Activated naive CD8-positive, alpha-beta T cell treated with anti-CD3 and anti-CD28 coated beads, Interleukin-2, amount 50 U/mL, for 24 hours (primary cell): ENCODE data around the gene HSPBP1.
A peak's percentile ranks its signal among the peaks of the same experiment; 100 is the strongest.

Experiments used
- ATAC-seq: fragments of 150-1000 bp; cut with Tn5 transposase; one replicate; pipeline ENCODE4 v1.10.0; 2021
- DNase-seq: peaks from one replicate; pipeline ENCODE4 v3.0.0; 2021
- H3K27ac Mint-ChIP-seq: one replicate; pipeline ENCODE4 v1.8.0; 2021; ENCODE audit warnings: mild to moderate bottlenecking, mixed read lengths
- H3K27me3 Mint-ChIP-seq: one replicate; pipeline ENCODE4 v1.8.0; 2021; ENCODE audit warnings: mixed read lengths
- H3K36me3 Mint-ChIP-seq: one replicate; pipeline ENCODE4 v1.8.0; 2021; ENCODE audit warnings: low read depth, mixed read lengths
- H3K4me1 Mint-ChIP-seq: one replicate; pipeline ENCODE4 v1.8.0; 2021; ENCODE audit warnings: mixed read lengths
- H3K4me3 Mint-ChIP-seq: one replicate; pipeline ENCODE4 v1.8.0; 2021; ENCODE audit warnings: mild to moderate bottlenecking, moderate library complexity, mixed read lengths
- H3K9me3 Mint-ChIP-seq: one replicate; pipeline ENCODE4 v1.8.0; 2021; ENCODE audit warnings: mixed read lengths

HSPBP1 gene

DNA sequence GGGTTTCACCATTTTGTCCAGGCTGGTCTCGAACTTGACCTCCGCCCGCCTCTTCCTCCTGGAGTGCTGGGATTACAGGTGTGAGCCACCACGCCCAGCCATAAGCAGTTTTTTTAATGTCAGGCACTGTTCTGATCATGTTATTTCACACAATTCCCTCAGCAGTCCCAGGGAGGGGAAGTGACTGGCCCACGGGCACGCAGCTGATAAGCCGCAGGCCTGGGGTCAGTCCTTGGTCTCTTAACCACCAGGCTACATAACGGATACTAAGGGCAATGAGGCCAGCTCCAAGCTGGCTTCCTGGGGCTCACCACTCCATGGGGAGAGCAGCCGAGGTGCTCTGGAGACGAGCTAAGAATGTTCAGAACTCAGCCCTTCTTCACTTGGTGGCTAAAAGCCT, 17.4 kb upstream of the HSPBP1 start:
- no peaks in the 10 kb centered on the region for H3K27me3 Mint-ChIP-seq
- H3K4me3 Mint-ChIP-seq, result no peak overlapping the region
- ATAC-seq (no peak), DNase-seq (no peak)
- H3K27ac Mint-ChIP-seq, result no peak overlapping the region
- H3K36me3 Mint-ChIP-seq, result no peaks in the 10 kb centered on the region
- no peaks in the 10 kb centered on the region for H3K9me3 Mint-ChIP-seq
- H3K4me1 Mint-ChIP-seq, result peaks cover 10% of the 10 kb centered on the region

DNA sequence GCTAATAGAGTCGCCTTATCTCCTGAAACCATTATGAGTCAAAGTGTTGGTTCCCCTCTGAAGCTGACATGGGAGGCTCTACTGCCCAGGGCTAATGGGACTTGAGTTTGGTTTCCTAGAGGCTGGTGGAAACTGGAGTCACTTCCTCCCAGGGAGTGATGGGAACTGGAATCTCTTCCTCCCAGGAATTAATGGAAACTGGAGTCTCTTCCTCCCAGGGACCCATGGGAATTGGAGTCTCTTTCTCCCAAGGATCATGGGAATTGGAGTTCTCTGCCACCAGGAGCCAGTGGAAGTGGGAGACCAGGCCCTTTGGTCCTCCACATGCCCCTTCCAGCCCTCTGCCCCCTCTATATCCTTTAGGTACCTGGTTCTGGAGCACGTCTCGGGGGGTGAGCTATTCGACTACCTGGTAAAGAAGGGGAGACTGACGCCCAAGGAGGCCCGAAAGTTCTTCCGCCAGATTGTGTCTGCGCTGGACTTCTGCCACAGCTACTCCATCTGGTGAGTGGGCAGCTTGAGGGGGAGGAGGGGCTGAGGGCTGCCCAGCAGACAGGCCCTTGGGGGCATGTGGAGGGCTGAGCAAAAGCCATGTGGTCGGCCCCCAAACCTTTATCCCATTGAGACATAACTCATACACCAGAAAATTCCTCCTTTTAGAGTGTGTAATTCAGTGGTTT, 9.3 kb upstream of the HSPBP1 start:
- no peak for ATAC-seq
- Mint-ChIP-seq H3K4me1 (peaks cover 6% of the 10 kb centered on the region), H3K9me3 (no peaks in the 10 kb centered on the region), H3K27me3 (no peaks in the 10 kb centered on the region), H3K36me3 (no peaks in the 10 kb centered on the region), H3K4me3 (no peak overlapping the region), H3K27ac (no peak overlapping the region)
- no peak for DNase-seq

DNA sequence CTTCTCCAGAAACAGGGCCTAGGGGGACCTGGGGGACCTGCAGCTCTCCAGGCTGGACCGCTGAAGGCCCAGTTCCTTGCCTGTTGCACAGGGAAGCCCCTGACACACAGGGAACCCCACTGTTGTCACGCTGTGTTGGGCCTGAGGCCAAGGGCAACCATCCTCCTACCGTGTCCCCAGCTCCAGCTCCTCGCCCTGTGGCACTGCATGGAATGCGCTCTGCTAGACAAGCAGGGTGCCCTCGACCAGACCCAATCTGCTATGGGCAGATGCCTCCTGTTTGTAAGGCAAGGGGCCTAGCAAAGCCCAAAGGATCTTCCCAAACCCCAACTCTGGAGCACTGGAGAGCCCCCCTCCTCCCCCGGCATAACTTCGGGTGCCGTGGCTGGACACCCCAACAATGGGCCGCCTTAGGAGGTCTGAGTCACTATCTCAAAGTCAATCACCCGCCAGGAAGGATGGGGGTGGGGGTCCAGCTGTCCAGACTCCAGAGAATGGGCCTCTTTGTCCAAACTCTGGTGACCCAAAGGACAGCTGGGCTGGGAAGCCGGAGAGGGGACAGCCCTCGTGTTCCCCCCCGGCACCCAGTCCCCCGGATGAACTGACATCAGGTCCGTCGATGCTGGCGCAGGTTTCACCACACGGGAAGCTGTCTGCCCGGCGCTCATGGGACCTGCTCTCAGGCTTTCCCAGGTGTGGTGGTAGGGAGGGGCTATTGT, 7.6 kb upstream of the HSPBP1 start:
- Mint-ChIP-seq H3K36me3 (no peaks in the 10 kb centered on the region), H3K27ac (no peak overlapping the region), H3K4me3 (no peak overlapping the region), H3K9me3 (no peaks in the 10 kb centered on the region), H3K4me1 (peaks cover 15% of the 10 kb centered on the region), H3K27me3 (peaks cover 4% of the 10 kb centered on the region)
- DNase-seq (no peak), ATAC-seq (no peak)

DNA sequence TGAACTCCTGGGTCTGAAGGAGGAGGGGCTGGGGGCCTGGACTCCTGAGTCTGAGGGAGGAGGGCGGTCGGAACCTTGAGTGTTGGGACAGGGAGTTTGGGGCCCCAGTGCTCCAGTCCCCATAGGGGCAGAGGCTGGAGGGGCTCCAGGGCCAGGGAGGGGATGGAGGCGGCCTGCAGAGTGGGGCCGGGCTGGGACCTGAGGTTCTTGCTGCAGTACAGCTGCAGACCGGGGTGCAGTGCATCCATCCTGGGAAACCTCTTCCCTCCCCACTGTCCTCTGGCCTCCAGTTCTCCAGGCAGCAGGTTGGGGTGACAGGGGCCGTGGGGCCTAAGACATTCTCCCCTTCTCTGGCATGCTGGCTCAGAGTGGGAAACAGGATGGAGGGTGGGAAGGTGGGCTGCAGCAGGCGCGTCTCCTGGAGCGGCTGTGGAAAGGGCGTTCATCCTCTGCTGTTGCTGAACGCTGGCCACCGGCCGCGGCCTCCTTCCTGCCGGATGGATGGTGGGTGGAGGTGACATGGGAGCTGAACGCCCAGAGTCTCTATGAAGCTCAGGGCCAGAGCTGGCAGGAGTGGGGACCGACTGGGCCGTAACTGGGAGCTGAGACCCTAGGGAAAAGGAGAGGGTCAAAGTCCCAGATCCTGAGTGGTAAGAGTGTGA, 5.5 kb upstream of the HSPBP1 start:
- Mint-ChIP-seq H3K9me3 (no peaks in the 10 kb centered on the region), H3K27ac (no peak overlapping the region), H3K4me3 (no peak overlapping the region), H3K4me1 (peaks cover 17% of the 10 kb centered on the region), H3K36me3 (no peaks in the 10 kb centered on the region), H3K27me3 (peaks cover 4% of the 10 kb centered on the region)
- ATAC-seq, result no peak
- DNase-seq, result no peak

DNA sequence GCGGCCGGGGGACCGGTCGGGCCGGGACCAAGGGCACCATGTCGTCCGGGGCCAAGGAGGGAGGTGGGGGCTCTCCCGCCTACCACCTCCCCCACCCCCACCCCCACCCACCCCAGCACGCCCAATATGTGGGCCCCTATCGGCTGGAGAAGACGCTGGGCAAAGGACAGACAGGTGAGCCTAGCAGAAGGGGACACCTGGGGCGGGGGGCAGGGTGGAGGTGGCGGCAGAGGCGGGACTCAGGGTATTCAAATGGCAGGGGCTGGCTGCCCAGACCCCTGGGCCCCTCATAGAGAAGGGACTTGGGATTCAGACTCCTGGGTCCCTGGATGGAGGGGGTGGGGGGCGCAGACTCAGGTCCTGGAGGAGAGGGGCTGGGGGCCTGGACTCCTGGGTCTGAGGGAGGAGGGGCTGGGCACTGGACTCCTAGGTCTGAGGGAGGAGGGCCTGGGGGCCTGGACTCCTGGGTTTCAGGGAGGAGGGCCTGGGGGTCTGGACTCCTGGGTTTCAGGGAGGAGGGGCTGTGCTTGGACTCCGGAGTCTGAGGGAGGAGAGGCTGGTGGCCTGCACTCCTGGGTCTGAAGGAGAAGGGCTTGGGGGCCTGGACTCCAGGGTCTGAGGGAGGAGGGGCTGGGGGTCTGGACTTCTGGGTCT, 4.6 kb upstream of the HSPBP1 start:
- no peak for ATAC-seq
- H3K36me3 Mint-ChIP-seq, result peaks cover 1% of the 10 kb centered on the region
- H3K9me3 Mint-ChIP-seq, result no peaks in the 10 kb centered on the region
- no peak for DNase-seq
- H3K27ac Mint-ChIP-seq, result no peak overlapping the region
- H3K4me1 Mint-ChIP-seq, result peaks cover 25% of the 10 kb centered on the region
- H3K4me3 Mint-ChIP-seq, result no peak overlapping the region
- peaks cover 4% of the 10 kb centered on the region for H3K27me3 Mint-ChIP-seq

DNA sequence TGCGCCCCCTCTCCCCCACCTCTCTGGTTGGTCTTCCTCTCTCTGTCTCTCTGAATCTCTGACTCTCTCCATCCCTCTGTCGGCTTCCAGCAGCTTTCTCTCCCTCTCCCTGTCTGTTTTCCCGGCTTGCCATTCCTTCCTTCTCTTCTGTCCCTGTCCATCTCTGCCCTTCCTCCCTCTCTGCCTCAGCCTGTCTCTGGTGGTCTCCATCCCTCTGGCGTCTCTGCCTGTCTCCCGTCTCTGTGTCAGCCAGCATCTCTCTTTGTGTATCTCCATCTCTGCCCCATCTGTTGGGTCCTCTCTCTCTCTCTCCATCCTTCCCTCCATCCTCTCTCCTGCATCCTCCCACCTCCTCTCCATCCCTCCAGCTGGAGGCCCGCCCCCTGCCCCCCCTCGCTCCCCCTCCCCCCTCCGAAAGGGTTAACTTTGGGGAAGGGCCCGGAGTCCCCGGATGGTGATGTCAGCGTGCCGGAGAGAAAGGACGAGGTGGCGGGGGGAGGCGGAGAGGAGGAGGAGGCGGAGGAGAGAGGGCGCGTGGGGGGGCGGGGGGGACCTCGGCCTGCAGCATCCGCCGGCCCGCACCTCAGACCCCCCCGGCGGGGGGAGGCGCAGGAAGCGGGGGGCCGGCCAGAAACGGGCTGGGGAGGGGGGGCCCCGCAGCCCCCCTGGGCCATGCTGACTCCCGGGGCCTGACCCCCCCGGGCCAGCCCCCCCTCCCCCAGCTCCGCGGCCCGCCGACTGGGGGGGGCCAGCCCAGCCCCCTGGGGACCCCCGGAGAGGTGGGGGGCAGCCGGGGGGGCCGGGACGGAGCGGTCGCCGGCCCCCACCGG, 3.9 kb upstream of the HSPBP1 start, which contains the start of gene BRSK1:
TSS of gene BRSK1 (plus strand) at position 450 of the 830 bp plus-strand sequence. CDS start 446 bp downstream, outside the sequence.
- ATAC-seq, result no peak
- no peaks in the 10 kb centered on the region for H3K9me3 Mint-ChIP-seq
- DNase-seq, result peak; percentile 52
- peaks cover 1% of the 10 kb centered on the region for H3K36me3 Mint-ChIP-seq
- H3K4me1 Mint-ChIP-seq, result peaks cover 28% of the 10 kb centered on the region
- peak within 1 kb of the TSS; percentile 5 for H3K27ac Mint-ChIP-seq
- peak within 1 kb of the TSS; percentile 48 for H3K4me3 Mint-ChIP-seq
- peaks cover 4% of the 10 kb centered on the region for H3K27me3 Mint-ChIP-seq

DNA sequence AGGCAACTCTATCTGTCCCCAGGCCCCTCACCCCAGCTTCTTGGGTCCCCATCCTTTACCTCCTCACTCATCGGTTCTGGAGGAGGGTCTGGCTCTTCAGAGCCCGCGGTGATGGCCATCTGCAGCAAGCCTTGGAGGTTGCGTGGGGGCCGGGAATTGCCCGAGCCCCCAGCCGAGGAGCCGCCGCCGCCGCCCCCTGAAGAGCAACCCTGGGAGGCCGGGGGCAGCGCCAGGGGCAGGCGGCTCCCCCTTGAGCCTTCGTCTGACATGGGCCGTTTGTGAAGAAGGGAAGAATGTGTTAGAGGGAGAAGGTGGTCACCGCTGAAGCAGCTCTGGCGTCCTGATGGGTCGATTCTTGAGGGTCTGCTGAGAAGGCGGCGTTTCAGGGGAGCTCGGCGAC, 570 bp downstream of the HSPBP1 start:
- H3K4me1 Mint-ChIP-seq, result peaks cover 39% of the 10 kb centered on the region
- H3K27me3 Mint-ChIP-seq, result peaks cover 4% of the 10 kb centered on the region
- no peak for DNase-seq

DNA sequence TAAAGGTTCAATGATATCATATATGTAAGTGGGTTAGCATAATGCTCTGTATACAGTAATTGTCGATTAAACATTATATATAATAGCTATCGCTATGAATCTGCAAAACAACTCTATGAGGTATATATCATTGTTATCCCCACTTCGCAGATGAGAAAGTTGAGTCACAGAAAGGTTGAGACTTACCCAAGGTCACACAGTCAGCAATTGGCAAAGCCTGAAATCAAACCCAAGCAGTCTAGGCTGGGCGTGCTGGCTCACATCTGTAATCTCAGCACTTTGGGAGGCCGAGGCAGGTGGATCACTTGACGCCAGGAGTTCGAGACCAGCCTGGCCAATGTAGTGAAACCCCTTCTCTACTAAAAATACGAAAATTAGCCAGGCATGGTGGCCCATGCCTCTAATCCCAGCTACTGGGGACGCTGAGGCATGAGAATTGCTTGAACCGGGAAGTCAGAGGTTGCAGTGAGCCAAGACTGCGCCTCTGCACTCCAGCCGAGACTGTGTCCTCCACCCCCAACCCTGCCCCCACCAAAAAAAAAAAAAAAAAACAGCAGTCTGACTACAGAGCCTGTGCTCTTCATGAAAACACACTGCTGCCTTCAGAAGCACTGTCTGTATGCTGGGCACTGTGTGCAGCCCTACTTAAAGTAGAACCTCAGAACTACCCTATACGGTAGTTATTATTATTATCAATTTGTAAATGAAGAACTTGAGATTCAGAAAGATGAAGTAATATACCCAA, 1.3 kb downstream of the HSPBP1 start:
- peaks cover 3% of the 10 kb centered on the region for H3K27me3 Mint-ChIP-seq
- no peak for DNase-seq
- H3K9me3 Mint-ChIP-seq, result no peaks in the 10 kb centered on the region
- peaks cover 38% of the 10 kb centered on the region for H3K4me1 Mint-ChIP-seq
- H3K4me3 Mint-ChIP-seq, result peak overlapping the region; percentile 96
- H3K27ac Mint-ChIP-seq, result peak overlapping the region; percentile 18
- H3K36me3 Mint-ChIP-seq, result peaks cover 22% of the 10 kb centered on the region
- ATAC-seq, result no peak

More for the DNA sequence above, 570 bp downstream of the HSPBP1 start:
- Mint-ChIP-seq H3K9me3 (no peaks in the 10 kb centered on the region), H3K27ac (peak overlapping the region; percentile 97), H3K36me3 (peaks cover 21% of the 10 kb centered on the region), H3K4me3 (peak overlapping the region; percentile 96)
- ATAC-seq, result no peak

DNA sequence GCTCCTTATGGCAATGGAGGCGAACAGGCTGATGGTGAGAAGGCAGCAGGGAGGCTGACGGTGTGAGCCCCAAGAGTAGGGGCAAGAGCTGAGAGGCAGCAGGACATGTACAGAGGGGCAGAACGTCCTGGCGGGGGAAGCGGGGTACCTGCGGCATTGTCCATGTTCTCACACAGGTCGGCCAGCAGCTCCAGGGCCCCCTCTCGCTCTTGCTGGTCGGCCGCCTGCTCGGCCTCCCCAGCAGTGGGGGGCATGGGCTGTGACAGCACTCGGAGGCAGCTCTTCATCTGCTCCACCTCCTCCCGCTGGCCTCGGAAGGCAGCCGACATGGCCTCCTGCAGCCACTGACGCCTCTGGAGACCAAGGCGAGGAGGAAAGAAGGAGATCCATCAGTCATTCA, 2.4 kb downstream of the HSPBP1 start:
- Mint-ChIP-seq H3K4me3 (no peak overlapping the region), H3K9me3 (no peaks in the 10 kb centered on the region), H3K27me3 (no peaks in the 10 kb centered on the region), H3K27ac (no peak overlapping the region), H3K36me3 (peaks cover 28% of the 10 kb centered on the region), H3K4me1 (peaks cover 30% of the 10 kb centered on the region)
- no peak for DNase-seq
- no peak for ATAC-seq

DNA sequence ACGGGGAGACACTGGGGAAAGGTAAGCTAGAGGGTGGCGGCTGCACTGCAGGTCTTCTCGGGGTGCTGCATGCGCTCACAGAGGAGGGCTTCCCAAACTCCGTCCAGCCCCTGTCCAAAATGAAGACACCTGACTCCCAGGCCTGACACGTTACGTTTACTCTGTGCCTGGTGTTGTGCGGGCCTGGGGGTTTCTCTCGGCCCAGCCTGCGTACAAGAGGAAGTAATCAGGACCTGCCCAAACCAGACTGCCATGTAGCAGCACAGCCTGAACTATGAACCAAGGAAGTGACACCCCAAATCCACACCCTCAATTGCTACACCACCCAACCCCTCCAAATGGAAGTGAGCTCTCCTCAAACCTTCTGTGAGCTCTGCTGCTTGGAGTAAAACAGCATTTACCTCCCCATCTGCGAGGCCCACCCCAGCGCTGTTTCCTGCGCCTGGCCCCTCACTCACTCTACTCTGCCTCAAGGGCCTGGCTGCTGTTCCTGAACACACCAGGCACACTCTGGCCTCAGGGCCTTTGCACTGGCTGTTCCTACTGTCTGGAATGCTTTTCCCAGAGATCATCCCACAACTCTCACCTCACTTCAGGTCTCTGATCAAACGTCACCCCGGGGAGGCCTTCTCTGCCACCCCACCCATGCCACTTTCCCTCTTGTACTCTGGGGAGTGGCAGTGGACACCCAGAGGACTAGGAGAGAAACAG, 3.0 kb downstream of the HSPBP1 start:
- ATAC-seq (no peak), DNase-seq (no peak)
- Mint-ChIP-seq H3K4me1 (peaks cover 30% of the 10 kb centered on the region), H3K4me3 (no peak overlapping the region), H3K36me3 (peaks cover 35% of the 10 kb centered on the region), H3K9me3 (no peaks in the 10 kb centered on the region), H3K27ac (peak overlapping the region; percentile 42), H3K27me3 (no peaks in the 10 kb centered on the region)

DNA sequence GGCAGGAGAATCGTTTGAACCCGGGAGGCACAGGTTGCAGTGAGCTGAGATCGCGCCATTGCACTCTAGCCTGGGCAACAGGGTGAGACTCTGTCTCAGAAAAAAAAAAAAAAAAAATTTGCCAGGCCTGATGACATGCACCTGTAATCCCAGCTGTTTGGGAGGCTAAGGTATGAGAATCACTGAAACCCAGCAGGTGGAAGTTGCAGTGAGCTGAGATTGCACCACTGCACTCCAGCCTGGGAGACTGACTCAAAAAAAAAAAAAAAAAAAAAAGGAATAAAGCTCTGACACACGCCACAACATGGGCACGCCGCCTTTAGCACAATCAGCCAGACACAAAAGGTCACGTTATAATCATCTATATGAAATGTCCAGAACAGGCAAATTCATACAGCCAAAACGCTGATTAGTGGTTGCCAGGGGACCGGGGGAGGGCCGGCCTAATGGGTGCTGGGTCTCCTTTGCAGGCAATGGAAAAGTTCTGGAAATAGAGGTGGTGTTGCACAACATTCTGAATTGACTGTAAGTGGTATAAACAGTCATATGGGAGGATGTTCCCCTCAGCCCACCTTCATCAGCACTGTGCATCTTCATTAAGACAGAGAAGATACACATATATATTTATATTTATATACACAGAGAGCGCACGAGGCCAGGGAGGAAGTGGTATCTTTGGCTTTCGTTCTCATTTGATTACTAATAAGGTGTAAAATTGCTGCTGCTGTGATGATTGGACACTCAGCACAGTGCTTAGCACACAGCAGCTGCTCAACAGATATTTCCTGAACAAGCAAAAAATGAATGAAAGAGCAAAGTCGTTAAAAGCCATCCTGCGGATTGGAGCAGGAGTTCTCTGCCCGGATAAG, 3.8 kb downstream of the HSPBP1 start:
- DNase-seq (no peak), ATAC-seq (no peak)
- Mint-ChIP-seq H3K27me3 (no peaks in the 10 kb centered on the region), H3K36me3 (peaks cover 35% of the 10 kb centered on the region), H3K27ac (no peak overlapping the region), H3K4me3 (no peak overlapping the region), H3K9me3 (no peaks in the 10 kb centered on the region), H3K4me1 (peaks cover 30% of the 10 kb centered on the region)

DNA sequence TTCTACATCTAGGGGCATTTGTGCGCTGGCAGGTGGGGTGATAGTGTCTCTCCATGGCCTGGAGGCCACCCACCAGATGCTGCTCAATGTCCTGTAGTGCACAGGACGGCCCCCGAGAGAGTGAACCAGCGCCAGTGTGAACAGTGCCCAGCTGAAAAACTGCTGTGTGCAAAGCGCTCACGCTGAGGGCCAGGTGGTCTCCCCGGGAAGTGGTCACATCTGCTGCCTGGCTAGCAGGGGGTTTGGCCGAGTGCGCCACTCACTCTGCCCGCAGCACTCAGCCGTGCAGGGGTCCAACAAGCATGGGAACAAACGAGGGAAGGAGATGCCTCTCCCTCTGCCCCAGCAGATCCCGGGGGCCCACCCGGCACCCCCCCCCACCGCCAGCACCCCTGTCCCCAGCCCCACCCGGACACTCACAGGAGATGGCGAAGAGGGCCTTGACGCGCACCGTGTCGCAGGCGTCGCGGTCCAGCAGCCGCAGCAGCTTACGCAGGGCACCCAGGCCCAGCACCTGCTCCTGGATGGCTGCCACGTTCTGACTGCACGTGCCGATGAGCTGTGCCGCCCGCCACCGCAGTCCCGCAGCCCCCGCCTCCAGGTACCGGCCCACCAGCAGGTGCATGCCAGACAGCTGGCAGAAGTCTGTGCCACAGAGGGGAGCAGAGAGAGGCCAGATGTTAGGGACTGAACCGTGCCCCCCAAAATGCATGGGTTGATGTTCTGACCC, 5.8 kb downstream of the HSPBP1 start:
- ATAC-seq (no peak), DNase-seq (no peak)
- H3K9me3 Mint-ChIP-seq, result no peaks in the 10 kb centered on the region
- no peaks in the 10 kb centered on the region for H3K27me3 Mint-ChIP-seq
- no peak overlapping the region for H3K4me3 Mint-ChIP-seq
- H3K36me3 Mint-ChIP-seq, result peaks cover 46% of the 10 kb centered on the region
- H3K27ac Mint-ChIP-seq, result no peak overlapping the region
- peaks cover 16% of the 10 kb centered on the region for H3K4me1 Mint-ChIP-seq
